Neural cell (in vitro differentiated cells): Measurements from ENCODE around the gene BIVM. TPM values are rescaled to one million over a fixed set of nuclear protein-coding genes. Genes with fewer than 3 reads are reported as not detected.

Source experiments
- polyA plus RNA-seq: library from polyadenylated mRNA; depleted of rRNA; stranded (reverse); fragments of >200 nt; gene quantifications from 2 replicates; pipeline ENCODE4 v1.2.3, GENCODE V29; 2014

BIVM gene
- polyA plus RNA-seq, 1 donor from 2014 or later, result 60.7 TPM

Other genes starting within 250 kb of the BIVM start
- gene TPP2, start 202.1 kb upstream of the BIVM start, polyA plus RNA-seq, result 42.7 and 45.4 TPM in 2 replicates
- not detected in 2 replicates for gene METTL21C, start 104.1 kb upstream of the BIVM start, polyA plus RNA-seq
- gene TEX30, start 25.3 kb upstream of the BIVM start, polyA plus RNA-seq, result 16.4 and 29.9 TPM in 2 replicates
- 31.7 and 51.7 TPM in 2 replicates for gene POGLUT2, start 143 bp upstream of the BIVM start, polyA plus RNA-seq
- 43.1 and 67.5 TPM in 2 replicates for gene ERCC5, start 46.9 kb downstream of the BIVM start, polyA plus RNA-seq